Measurements from ENCODE around the gene FMOD.

DNA sequence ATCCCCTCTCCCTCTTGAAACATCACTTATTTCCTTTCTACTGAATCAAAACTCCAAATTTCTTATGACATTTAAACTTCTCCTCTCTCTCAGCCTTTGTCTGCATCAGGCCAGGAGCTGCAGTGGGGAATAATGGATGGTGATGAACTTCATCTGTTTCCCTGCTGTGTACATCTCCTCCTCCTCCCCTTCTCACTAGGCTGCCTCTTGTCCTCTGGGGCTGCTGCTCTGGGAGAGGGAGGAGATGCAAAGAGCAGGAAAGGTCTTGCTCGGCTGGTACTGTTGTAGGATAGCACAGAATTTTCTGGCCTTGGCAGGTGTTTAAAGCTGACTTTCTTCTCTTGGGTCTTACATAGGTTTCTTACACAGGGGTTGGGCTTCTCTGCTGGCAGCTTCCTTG is 31.1 kb upstream of the FMOD start:
- TF ChIP-seq, protein P1, sequence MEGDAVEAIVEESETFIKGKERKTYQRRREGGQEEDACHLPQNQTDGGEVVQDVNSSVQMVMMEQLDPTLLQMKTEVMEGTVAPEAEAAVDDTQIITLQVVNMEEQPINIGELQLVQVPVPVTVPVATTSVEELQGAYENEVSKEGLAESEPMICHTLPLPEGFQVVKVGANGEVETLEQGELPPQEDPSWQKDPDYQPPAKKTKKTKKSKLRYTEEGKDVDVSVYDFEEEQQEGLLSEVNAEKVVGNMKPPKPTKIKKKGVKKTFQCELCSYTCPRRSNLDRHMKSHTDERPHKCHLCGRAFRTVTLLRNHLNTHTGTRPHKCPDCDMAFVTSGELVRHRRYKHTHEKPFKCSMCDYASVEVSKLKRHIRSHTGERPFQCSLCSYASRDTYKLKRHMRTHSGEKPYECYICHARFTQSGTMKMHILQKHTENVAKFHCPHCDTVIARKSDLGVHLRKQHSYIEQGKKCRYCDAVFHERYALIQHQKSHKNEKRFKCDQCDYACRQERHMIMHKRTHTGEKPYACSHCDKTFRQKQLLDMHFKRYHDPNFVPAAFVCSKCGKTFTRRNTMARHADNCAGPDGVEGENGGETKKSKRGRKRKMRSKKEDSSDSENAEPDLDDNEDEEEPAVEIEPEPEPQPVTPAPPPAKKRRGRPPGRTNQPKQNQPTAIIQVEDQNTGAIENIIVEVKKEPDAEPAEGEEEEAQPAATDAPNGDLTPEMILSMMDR (IDR thresholded peaks at IDR 0.05; ENCODE audit: insufficient read depth, low read length, poor library complexity, severe bottlenecking) = no peak
- no peak for TF ChIP-seq EZH2phosphoT487 (conservative IDR thresholded peaks at IDR 0.05; ENCODE audit: low read length)
